Camera-type eye (tissue), 1 donor: ENCODE data around the gene SRRM5. TPM values are rescaled to one million over a fixed set of nuclear protein-coding genes. Genes with fewer than 3 reads are reported as not detected.

Source experiments
- total RNA-seq: library from RNA; depleted of rRNA; stranded (reverse); fragments of >200 nt; gene quantifications from one replicate; pipeline ENCODE4 v1.2.3, GENCODE V29; 2014

SRRM5 gene, protein sequence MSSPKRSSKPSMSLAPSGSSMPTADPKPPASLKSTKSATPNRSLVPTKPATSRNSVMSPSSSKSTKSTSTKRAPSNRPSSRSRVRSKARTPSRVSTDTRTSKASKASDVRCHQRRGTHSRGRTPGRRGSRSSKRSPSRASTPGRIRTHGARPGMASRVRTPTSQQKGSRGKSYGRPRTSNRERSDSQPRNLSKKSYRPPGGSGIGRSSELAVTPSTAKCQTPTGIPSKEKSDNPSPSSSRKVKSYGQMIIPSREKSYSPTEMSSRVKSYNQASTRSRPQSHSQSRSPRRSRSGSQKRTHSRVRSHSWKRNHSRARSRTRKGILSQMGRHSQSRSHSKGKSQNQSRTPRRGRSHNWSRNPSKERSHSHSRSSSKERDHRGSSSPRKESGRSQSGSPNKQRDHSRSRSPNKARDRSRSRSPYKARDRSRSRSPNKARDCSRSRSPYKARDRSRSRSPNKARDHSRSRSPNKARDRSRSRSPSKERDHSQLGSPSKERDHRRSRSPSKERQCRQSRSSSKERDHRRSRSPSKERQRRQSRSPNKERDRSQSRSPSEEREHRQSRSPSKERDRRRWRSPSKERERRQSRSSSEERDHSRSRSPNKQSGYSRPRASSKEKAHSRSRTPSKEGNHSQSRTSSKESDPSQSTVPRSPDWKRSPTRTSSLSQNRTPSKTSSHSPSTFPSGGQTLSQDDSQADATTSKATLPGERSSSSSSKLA
- total RNA-seq, result not detected

GRCh38 chr19:43611788-43612187 is at the start of gene SRRM5:
TSS of gene SRRM5 (plus strand) at chr19:43612088. CDS start at chr19:43612122, 34 bp downstream.

GRCh38 chr19:43575156-43575950 is 36.5 kb upstream of the SRRM5 start, which contains the start of the genes PINLYP and XRCC1:
TSS of gene PINLYP (plus strand) at chr19:43575801. CDS start at chr19:43577192, 1,391 bp downstream.
TSS of gene XRCC1 (minus strand) at chr19:43575527. CDS start at chr19:43575458, 69 bp downstream.

DNA sequence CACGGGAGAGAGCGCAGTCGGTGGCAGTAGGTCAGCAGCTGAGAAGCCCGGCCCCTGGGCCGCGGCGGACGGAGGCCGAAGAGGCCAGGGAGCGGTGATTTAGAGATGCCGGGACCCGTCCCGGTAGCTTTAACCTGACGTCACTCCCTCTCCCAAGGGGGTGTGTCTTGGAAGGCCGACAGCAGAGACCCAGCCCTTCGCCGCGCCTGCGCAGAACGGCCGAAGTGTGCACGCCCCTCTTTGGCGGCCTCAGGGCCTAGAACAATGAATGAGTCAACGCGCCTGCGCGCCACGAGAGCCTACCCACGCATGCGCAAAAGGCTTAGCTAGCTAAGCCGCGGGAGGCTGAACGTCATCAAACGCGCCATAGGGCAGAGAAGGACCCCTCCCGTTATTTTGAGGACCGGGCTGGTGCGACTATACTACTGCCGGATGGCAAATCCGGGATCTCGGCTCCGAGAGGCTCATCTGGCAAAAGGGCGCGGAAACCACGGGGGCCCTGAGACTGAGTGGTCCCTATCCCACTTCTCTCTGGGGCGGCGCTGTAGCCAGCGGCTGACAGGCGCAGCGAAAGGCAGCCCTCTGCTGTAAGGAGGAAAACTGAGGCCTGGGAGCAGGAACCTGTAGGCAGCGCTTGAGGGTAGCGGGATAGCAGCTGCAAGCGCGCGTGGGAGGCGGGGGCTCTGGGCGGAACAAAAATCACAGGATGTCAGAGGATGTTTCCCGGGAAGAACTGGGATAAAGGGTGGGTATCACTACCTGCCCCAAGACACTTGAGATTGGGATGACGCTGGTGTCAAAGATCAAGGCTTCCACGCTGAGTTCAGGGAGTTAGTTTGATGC is 15.7 kb upstream of the SRRM5 start, which contains the start of the genes IRGQ and ZNF576:
Gene IRGQ (minus strand): TSS at position 136 of the 843 bp plus-strand sequence. CDS start 796 bp downstream, outside the sequence.
Gene ZNF576 (plus strand): TSS at position 597 of the 843 bp plus-strand sequence. CDS start 514 bp downstream, outside the sequence.

DNA sequence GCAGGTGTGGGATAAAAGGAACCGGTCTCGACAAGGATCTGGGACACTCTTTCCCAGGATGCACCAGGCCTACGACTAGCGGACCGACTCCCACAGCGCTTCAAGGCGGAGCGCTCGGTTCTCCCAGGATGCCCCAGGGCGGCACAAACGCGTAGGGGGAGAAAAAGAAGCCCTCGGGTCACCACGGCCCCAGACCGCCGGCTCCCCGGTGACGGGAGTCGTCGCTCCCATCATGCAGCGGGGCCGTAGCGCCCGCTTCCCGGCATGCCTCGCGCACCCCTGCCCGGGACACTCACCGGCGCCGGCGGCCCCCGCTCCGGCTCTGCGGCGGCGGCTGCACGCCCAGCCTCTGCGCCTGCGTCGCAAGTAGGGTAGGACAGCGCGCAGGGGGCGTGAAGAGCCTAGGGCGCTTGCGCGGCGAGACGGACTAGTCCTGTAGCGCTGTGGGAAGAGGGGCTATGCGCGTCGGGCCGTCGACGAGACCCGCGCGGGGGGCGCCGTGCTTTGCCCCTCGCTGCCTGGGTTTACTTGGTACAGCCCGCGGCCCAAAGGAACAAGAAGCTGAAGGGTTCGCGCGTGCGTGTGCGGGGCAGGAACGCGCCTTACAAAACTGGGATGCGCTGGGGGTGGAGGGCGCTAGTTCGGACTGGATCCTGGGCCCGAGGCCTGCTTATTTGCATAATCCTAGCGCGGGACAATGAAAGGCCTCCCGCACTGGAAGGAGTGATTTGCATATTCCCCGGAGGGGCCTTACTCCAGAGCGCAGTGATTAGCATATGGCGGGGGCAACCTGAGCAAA is 7.6 kb downstream of the SRRM5 start, which contains the start of gene ZNF428:
Gene ZNF428 (minus strand): TSS at position 368 of the 799 bp plus-strand sequence. CDS start 5,325 bp downstream, outside the sequence.

GRCh38 chr19:43639519-43640423 is 27.9 kb downstream of the SRRM5 start, which contains the start of gene CADM4:
TSS of gene CADM4 (minus strand) at chr19:43639850. CDS start at chr19:43639790, 60 bp downstream.

Other genes with a start within 250 kb of the SRRM5 start
- 0.55 TPM for gene TEX101, start 197.2 kb upstream of the SRRM5 start, total RNA-seq
- 2.9 TPM for gene LYPD3, start 146.5 kb upstream of the SRRM5 start, total RNA-seq
- 16.4 TPM for gene PHLDB3, start 107.3 kb upstream of the SRRM5 start, total RNA-seq
- 24.4 TPM for gene ETHE1, start 84.9 kb upstream of the SRRM5 start, total RNA-seq
- gene ZNF575, start 78.9 kb upstream of the SRRM5 start, total RNA-seq, result 1.0 TPM
- 32.4 TPM for gene XRCC1, start 36.6 kb upstream of the SRRM5 start, total RNA-seq
- 10.1 TPM for gene PINLYP, start 36.3 kb upstream of the SRRM5 start, total RNA-seq
- gene IRGQ, start 16.0 kb upstream of the SRRM5 start, total RNA-seq, result 55.9 TPM
- 16.3 TPM for gene ZNF576, start 15.5 kb upstream of the SRRM5 start, total RNA-seq
- gene ZNF428, start 7.5 kb downstream of the SRRM5 start, total RNA-seq, result 43.9 TPM
- gene CADM4, start 27.8 kb downstream of the SRRM5 start, total RNA-seq, result 44.0 TPM
- 9.2 TPM for gene PLAUR, start 58.1 kb downstream of the SRRM5 start, total RNA-seq
- gene IRGC, start 104.0 kb downstream of the SRRM5 start, total RNA-seq, result not detected
- 21.7 TPM for gene SMG9, start 142.9 kb downstream of the SRRM5 start, total RNA-seq
- 2.1 TPM for gene KCNN4, start 168.9 kb downstream of the SRRM5 start, total RNA-seq
- 2.6 TPM for gene LYPD5, start 190.4 kb downstream of the SRRM5 start, total RNA-seq
- gene ZNF283, start 215.2 kb downstream of the SRRM5 start, total RNA-seq, result 51.4 TPM